ENCODE results near the gene DIP2C.
"Not testable (repeated sequence)": the region's sequence is repeated elsewhere in the genome, so short reads cannot be mapped to it uniquely, and the experiment has no call there.

The DIP2C gene

DNA sequence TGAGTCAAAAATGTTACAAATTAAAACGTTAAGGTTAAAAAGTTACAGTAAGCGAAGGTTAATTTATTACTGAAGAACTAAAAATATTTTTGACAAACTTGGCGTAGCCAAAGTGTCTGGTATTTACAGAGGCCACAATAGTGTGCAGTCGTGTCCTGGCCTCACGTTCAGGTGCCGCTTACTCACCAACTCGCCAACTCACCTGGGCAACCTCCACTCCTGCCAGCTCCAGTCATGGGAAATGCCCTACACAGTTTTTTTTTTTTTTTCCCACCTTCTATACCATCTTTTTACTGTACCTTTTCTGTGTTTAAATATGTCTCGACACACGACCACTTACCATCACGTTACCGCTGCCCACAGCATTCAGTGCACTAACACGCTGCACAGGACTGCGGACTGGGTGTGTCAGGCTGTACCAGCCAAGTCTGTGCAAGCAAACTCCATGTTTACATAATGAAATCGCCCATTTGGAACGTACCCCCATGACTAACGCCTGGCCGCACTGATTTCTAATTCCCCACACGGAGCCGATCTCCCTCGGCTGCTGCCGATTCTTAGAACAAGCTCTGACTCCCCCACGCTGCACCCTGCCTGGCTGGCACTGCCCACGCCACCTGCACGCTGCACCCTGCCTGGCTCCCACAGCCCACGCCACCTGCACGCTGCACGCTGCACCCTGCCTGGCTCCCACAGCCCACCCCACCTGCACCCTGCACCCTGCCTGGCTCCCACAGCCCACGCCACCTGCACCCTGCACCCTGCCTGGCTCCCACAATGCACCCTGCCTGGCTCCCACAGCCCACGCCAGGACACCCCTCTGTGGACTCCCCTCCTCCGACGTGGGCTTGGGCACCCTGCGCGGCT, 351.1 kb downstream of the DIP2C start:
- DNase-seq: no peak

DNA sequence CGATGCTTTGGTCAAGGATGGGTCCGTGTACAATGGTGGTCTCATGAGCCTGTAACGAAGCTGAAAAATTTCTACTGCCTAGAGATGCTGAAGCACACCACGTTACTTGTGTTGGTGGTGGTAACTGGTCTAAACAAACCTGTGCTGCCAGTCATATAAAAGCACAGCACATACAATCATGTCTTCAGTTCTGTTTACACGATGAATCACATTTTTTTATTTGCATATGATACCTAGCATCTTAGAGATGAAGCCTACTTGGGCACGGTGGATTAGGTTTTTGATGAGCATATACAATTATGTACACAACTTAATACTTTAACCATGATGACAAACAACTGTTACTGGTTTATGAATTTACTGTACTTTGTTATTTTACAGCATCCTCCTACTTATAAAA, 353.2 kb downstream of the DIP2C start:
- no peak for DNase-seq

GRCh38 chr10:335151-335800, 354.2 kb downstream of the DIP2C start:
- no peak for DNase-seq

DNA sequence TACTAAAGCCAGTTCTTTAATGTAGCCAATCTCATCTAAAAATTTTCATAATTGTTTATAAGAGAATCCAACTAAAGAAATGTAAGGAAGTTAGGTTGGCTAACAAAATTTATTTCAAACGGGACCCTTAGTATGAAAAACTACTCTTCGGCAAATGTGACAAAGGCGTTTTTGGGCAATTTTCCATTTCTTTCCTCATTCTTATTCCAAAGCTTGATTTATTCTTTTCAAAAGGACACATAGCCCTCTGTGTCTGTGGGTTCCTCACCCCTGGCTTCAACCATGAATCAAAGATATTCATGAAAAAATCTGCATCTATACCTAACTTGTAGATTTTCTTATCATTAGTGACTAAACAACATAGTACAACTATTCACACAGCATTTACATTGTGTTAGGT, 358.3 kb downstream of the DIP2C start:
- DNase-seq: no peak

DNA sequence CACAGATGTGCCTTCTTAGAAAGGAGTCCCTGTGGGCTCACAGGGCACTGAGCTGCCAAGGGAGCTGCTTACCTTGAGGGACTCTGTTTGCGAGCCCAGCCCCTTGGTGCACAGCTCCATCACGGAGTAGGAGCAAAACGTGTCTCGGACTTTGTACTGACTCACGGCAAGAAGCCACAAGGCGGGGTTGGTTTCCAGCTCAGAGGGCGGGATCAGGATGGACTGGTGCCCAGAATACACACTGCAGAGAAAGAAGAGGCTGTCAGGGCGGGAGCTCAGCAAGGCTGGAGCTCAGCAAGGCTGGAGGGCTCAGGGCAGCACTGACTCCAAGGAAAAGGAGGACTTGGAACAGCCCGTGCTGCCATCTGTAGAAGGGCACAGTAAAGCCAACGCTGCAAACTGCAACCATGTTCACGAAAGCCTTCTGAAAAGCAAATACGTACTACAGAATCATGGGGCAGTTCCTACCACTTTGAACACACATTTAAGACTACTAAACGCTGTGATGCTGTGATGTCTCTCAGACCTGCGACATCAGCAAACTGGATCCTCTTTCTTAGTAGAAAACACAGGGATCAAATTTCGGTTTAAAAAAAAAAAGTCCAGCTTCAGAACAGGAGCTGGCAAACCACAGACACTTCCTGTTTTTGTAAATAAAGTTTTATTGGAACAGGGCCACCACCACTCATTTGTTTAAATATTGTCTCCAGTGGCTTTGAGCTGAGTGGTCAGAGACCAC, 359.9 kb downstream of the DIP2C start:
- no peak for DNase-seq

DNA sequence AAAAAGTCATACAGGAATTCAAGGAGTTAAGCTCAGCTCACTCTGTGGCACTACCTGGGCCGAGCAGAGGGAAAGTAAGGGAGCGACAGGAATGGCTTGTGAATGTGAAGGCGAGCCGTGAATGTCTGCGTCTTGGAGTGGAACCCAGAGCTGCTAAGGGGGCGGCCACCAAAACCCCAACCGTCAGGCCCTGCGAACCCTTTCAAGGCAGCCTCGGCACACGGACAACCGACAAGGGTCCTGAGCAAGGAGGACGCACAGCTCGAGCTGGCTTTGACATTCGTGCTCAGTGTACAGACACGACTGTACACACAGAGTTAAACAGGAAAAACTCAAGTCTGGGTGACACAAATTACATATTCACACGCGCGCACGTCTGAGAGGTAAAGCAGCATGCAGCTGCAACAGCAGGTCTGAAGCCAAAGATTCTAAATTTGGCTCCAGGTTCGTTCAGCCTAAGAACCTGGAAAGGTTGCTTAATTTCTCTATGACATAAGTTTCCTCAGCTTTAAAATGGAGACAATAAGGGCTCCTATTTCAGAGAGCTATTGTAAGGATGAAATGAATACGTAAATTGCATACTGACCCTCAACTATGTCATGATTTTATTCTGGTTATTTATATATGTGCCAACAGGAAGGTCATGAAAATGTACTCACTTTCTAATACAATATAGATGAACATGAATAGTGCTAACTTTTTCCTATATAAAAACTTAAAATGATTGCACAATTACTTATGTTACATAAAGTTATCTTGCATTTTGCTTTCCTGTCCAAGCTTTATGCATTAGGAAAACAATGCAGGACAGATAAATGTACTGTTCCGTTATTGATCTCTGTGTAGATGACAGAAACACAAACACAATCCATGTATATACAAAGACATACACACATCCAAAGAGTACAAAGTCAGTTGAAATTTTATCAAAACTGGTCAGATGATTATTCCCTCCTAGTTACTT, 361.3 kb downstream of the DIP2C start:
- DNase-seq: no peak

- no peak for DNase-seq
Measured at GRCh38 chr10:326894-327635, 362.4 kb downstream of the DIP2C start.

- DNase-seq: no peak
Measured at GRCh38 chr10:326350-326749, 363.1 kb downstream of the DIP2C start.

DNA sequence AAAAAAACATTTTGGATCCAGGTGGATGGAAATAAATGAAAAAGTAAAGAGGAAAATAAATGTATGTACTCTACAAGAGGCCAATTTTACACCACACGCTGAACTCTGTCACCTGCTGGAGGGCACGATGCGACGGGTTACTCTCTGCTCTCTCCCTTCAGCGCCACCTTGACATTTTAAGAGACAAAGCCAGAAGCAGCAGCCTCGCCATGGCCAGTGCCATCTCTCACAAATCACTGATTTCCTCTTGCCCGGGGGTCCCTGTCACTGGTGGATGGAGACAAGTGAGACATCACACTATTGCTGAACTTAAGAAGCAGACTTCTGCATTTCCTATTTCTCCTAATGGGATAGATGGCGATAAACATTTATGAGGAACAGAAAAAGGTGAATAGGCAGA, 364.2 kb downstream of the DIP2C start:
- DNase-seq: no peak

DNA sequence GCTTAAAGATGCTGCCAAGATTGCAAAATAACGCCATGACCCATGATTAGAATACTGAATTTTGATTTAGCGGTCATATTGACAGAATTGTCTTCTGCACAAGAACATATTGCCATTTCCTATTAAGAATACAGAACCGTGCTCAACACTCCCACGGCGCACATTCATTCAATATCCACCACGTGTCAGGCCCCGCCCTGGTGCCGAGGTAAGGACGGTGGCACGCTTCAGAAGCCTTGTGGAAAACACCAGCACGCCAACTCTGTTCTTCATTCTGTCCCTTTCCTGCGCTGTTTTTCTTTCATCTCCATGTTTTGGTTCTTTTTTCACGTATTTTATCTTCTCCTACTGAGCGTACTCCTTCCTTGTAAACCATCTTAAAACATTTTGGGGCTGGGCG, 364.9 kb downstream of the DIP2C start:
- DNase-seq: no peak

GRCh38 chr10:323651-324293, 365.7 kb downstream of the DIP2C start:
- no peak for DNase-seq

GRCh38 chr10:323046-323445, 366.4 kb downstream of the DIP2C start:
- DNase-seq: not testable (repeated sequence)

- no peak for DNase-seq
Measured at GRCh38 chr10:320771-321170, 368.7 kb downstream of the DIP2C start.

DNA sequence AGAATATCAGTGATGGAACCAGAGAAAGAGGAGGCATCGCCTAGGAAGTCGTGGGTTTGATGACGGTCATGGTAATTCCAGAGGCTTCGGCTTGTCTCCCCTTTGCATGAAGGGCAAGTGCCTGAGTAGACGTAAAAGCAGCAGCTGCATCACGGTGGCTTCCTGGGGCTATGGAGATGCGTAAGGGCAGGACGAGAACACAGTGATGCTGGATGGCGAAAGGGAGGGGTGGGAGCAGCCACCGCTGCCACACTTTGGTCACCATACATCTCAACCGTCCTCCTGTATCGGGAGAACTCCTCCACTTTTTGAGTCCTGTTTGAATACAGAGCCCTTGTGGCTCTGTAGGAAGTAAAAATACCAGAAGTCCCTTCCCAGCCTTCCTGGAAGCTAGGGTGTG, 371.5 kb downstream of the DIP2C start:
- DNase-seq: no peak

- no peak for DNase-seq
Measured at GRCh38 chr10:317271-317769, 372.1 kb downstream of the DIP2C start.

DNA sequence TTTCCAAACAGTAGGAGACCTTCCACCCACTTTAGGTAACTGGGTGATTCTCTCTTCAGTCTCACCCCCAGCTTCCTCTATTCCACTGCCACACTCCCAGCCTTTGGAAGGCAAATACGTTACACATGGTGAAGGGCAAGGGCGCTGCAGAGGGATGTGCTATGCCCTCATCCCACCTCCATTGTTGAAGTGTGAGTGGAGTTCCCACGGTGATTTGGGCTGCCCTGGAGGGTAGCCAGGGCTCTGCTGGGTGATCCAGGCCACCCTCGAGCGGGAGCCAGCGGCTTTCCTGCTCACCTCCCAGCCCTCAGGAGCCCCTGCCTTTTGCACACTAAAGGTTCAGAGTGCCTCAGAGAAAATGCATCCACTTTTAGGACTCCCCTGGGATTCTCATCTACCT, 373.1 kb downstream of the DIP2C start:
- no peak for DNase-seq

GRCh38 chr10:314871-315270, 374.6 kb downstream of the DIP2C start:
- DNase-seq: no peak

GRCh38 chr10:314381-314780, 375.1 kb downstream of the DIP2C start:
- DNase-seq: no peak

GRCh38 chr10:311901-312665, 377.4 kb downstream of the DIP2C start:
- DNase-seq: no peak

DNA sequence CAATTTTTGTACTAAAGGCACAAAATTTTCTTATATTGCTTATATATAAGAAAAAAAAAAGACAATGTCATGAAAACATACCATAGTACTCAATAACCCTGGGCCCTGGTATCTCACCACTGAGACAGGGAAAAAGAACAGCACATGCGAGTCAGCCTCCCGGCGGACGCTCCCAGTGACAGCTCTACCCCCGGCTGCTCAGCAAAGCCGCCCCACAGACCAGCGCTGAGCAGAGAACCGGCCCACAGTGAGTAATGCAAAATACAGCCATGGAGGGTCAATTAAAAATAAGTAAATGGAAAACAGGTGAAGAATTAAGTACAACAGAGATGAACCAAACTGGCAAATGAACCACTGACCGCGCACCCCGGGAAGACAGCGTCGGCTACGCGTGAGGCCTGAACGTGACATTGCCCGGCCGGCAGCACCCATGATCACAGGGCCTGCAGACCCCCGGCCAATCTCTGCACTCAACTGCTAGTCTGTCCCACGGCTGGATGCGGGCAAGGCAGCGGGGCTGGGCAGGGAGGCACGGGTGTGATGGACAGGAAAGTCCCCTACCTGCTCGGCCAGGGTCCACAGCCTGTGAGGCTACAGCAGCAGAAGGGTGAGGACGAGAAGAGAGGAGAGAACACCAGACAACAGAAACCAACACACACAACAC, 378.4 kb downstream of the DIP2C start:
- DNase-seq: no peak

Measured in NCI-H1105 (cell line).